ENCODE measurements around the gene BCL11B.

DNA sequence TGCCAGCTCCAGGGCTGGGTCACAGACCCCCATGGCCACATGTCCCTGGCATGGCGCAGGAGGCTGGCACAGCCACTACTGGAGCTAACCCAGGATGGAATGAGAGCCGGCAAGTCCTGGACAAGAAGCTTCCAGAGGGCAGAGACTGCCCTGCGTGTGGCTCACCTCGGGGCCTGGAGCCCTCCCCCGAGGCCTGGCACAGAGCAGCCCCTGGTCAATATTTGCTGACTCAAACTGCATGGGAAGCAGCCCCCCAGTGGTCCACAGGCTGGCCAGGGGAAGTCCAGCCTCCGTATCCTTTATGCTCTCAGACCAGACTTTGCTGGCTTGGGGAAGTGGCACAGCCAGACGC lies 71.4 kb downstream of the BCL11B start:
- TF ChIP-seq, protein P1, sequence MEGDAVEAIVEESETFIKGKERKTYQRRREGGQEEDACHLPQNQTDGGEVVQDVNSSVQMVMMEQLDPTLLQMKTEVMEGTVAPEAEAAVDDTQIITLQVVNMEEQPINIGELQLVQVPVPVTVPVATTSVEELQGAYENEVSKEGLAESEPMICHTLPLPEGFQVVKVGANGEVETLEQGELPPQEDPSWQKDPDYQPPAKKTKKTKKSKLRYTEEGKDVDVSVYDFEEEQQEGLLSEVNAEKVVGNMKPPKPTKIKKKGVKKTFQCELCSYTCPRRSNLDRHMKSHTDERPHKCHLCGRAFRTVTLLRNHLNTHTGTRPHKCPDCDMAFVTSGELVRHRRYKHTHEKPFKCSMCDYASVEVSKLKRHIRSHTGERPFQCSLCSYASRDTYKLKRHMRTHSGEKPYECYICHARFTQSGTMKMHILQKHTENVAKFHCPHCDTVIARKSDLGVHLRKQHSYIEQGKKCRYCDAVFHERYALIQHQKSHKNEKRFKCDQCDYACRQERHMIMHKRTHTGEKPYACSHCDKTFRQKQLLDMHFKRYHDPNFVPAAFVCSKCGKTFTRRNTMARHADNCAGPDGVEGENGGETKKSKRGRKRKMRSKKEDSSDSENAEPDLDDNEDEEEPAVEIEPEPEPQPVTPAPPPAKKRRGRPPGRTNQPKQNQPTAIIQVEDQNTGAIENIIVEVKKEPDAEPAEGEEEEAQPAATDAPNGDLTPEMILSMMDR (conservative IDR thresholded peaks at IDR 0.05; ENCODE audit: low read depth, low read length): no peak
- TF ChIP-seq EZH2 (IDR thresholded peaks at IDR 0.05; ENCODE audit: borderline replicate concordance, low read depth, low read length, poor library complexity, severe bottlenecking): no peak

Data from A673 (cell line).